Measurements from ENCODE around the gene KRT86.
A peak's percentile ranks its signal among the peaks of the same experiment; 100 is the strongest.
"Not testable (repeated sequence)": the region's sequence is repeated elsewhere in the genome, so short reads cannot be mapped to it uniquely, and the experiment has no call there.

KRT86 gene

GRCh38 chr12:52314511-52314910 is 40.1 kb downstream of the KRT86 start:
- DNase-seq (ENCODE audit: low read depth), result no peak

- not testable (repeated sequence) for DNase-seq (ENCODE audit: low read depth)
Measured at GRCh38 chr12:52315721-52316120, 41.3 kb downstream of the KRT86 start.

GRCh38 chr12:52316290-52316689 is 41.8 kb downstream of the KRT86 start:
- no peak for DNase-seq (ENCODE audit: low read depth)

- DNase-seq (ENCODE audit: low read depth), result no peak
Measured at GRCh38 chr12:52316701-52317100, 42.3 kb downstream of the KRT86 start.

- no peak for DNase-seq (ENCODE audit: low read depth)
Measured at GRCh38 chr12:52317468-52318052, 43.1 kb downstream of the KRT86 start.

- DNase-seq (ENCODE audit: low read depth), result no peak
Measured at GRCh38 chr12:52318241-52318990, 44.0 kb downstream of the KRT86 start.

- DNase-seq (ENCODE audit: low read depth), result no peak
Measured at GRCh38 chr12:52319097-52319496, 44.7 kb downstream of the KRT86 start.

- DNase-seq (ENCODE audit: low read depth), result no peak
Measured at GRCh38 chr12:52320784-52321400, 46.4 kb downstream of the KRT86 start, which contains the start of gene KRT83. Gene KRT83 (minus strand): TSS chr12:52321398. CDS start chr12:52321335, 63 bp downstream.

GRCh38 chr12:52321418-52321817 is 47.0 kb downstream of the KRT86 start:
- DNase-seq (ENCODE audit: low read depth), result no peak

GRCh38 chr12:52322069-52322468 is 47.6 kb downstream of the KRT86 start:
- no peak for DNase-seq (ENCODE audit: low read depth)

- no peak for DNase-seq (ENCODE audit: low read depth)
Measured at GRCh38 chr12:52323001-52323400, 48.6 kb downstream of the KRT86 start.

GRCh38 chr12:52323416-52324152 is 49.1 kb downstream of the KRT86 start:
- no peak for DNase-seq (ENCODE audit: low read depth)

GRCh38 chr12:52324153-52324444 is 49.7 kb downstream of the KRT86 start:
- DNase-seq (ENCODE audit: low read depth), result no peak

GRCh38 chr12:52327052-52327829 is 52.8 kb downstream of the KRT86 start:
- peak; percentile 29 for DNase-seq (ENCODE audit: low read depth)

- DNase-seq (ENCODE audit: low read depth), result no peak
Measured at GRCh38 chr12:52327830-52328500, 53.5 kb downstream of the KRT86 start.

GRCh38 chr12:52331039-52331438 is 56.6 kb downstream of the KRT86 start:
- no peak for DNase-seq (ENCODE audit: low read depth)

- no peak for DNase-seq (ENCODE audit: low read depth)
Measured at GRCh38 chr12:52331833-52332232, 57.4 kb downstream of the KRT86 start.

- DNase-seq (ENCODE audit: low read depth), result no peak
Measured at GRCh38 chr12:52332381-52332780, 57.9 kb downstream of the KRT86 start.

GRCh38 chr12:52333321-52333720 is 58.9 kb downstream of the KRT86 start:
- no peak for DNase-seq (ENCODE audit: low read depth)

- DNase-seq (ENCODE audit: low read depth), result no peak
Measured at GRCh38 chr12:52334185-52334584, 59.7 kb downstream of the KRT86 start.

GRCh38 chr12:52335598-52336262 is 61.3 kb downstream of the KRT86 start:
- no peak for DNase-seq (ENCODE audit: low read depth)

Measured in stimulated activated CD8-positive, alpha-beta memory T cell treated with anti-CD3 and anti-CD28 coated beads, Interleukin-15, amount 100 ng/mL, for 24 hours (primary cell).